HCT116 (cell line): ENCODE data around the gene F7. TPM values are rescaled to one million over a fixed set of nuclear protein-coding genes. Genes with fewer than 3 reads are reported as not detected.

Source experiments
- ATAC-seq: fragments of 200-7000 bp; cut with Tn5 transposase; 2 replicates; pipeline ENCODE4 v1.9.1; 2020; ENCODE audit warnings: mild to moderate bottlenecking, moderate library complexity
- BruUV-seq: library from RNA; stranded (reverse); fragments of 400-500 nt; replicated peaks from 2 replicates; lab custom pipeline; 2021; lab: Mats Ljungman, UMichigan
- CTCF ChIA-PET: fragments of 300-600 bp; sonication (Branson Sonifier 250); formaldehyde crosslinking; loops from one replicate; lab custom pipeline; 2021; ENCODE audit warnings: antibody characterized with exemption; lab: Charles Lee
- POLR2A ChIA-PET: fragments of 300-600, 350-600 bp; sonication (Branson Sonifier 250); formaldehyde crosslinking; loops from one replicate; lab custom pipeline; 2021; ENCODE audit warnings: antibody characterized with exemption; lab: Charles Lee
- RAD21 ChIA-PET, 2 experiments: fragments of 300-600 bp; sonication (Branson Sonifier 250); formaldehyde crosslinking; loops; one replicate each; lab custom pipeline; 2023; ENCODE audit warnings: low total read pairs in 2 of 2; ENCODE audit not compliant: uncharacterized antibody in 2 of 2, unreplicated experiment in 2 of 2, low non-redundant PET in 1 of 2; lab: Charles Lee
- DNase-seq: peaks from one replicate; pipeline ENCODE4 v3.0.0-alpha.2; 2010; ENCODE audit warnings: low read depth, low spot score
- H2AFZ ChIP-seq: fragments of 200-600 bp; shearing (Covaris generic), sonication (generic); 2 replicates; pipeline ENCODE4 v1.6.1; 2017; ENCODE audit warnings: low read depth, mixed run types, mixed read lengths, antibody characterized with exemption, low read length; ENCODE audit not compliant: poor library complexity, severe bottlenecking
- H3K27ac ChIP-seq: 2 replicates; pipeline ENCODE4 v1.5.1; 2012; ENCODE audit warnings: low read depth, low read length
- H3K27me3 ChIP-seq: fragments of 200-600 bp; sonication (generic); 2 replicates; pipeline ENCODE4 v1.6.1; 2016; ENCODE audit warnings: mixed run types, low read length, mixed read lengths; ENCODE audit not compliant: insufficient read depth
- H3K36me3 ChIP-seq, 2 experiments: fragments of 200-500 bp in 1 of 2; fragments of 200-600 bp in 1 of 2; sonication (Bioruptor generic) in 1 of 2; sonication (generic) in 1 of 2; 2 replicates each; pipeline versions ENCODE4 v1.5.1 to v1.6.1; 2014 to 2016; ENCODE audit warnings: low read length in 2 of 2, inconsistent platforms in 1 of 2, mixed read lengths in 1 of 2, mixed run types in 1 of 2; ENCODE audit not compliant: insufficient read depth in 2 of 2, control insufficient read depth in 1 of 2
- H3K4me1 ChIP-seq, 2 experiments: fragments of 200-600 bp in 1 of 2; sonication (generic) in 1 of 2; 2 replicates each; pipeline versions ENCODE4 v1.5.1 to v1.6.1; 2012 to 2017; ENCODE audit warnings: low read length in 2 of 2, inconsistent platforms in 1 of 2, mild to moderate bottlenecking in 1 of 2, mixed read lengths in 1 of 2, mixed run types in 1 of 2, moderate library complexity in 1 of 2; ENCODE audit not compliant: insufficient read depth in 2 of 2, control insufficient read depth in 1 of 2
- H3K4me2 ChIP-seq: fragments of 200-600 bp; sonication (generic); 2 replicates; pipeline ENCODE4 v1.6.1; 2017; ENCODE audit warnings: mixed run types, low read length, mixed read lengths
- H3K4me3 ChIP-seq, 2 experiments: fragments of 200-600 bp in 1 of 2; sonication (generic) in 1 of 2; replicated peaks in 1 of 2; 2 replicates each; pipeline ENCODE4 v1.5.1; 2011 to 2016; ENCODE audit warnings: low read length in 2 of 2, control low read depth in 1 of 2, low read depth in 1 of 2, mild to moderate bottlenecking in 1 of 2, mixed read lengths in 1 of 2, mixed run types in 1 of 2
- H3K79me2 ChIP-seq: fragments of 200-600 bp; sonication (generic); 2 replicates; pipeline ENCODE4 v1.6.1; 2017; ENCODE audit warnings: mild to moderate bottlenecking, mixed run types, low read length, moderate library complexity, mixed read lengths; ENCODE audit not compliant: insufficient read depth
- H3K9ac ChIP-seq: fragments of 200-600 bp; sonication (generic); 2 replicates; pipeline ENCODE4 v1.6.1; 2016; ENCODE audit warnings: low read length, mixed read lengths
- H3K9me2 ChIP-seq: fragments of 200-600 bp; sonication (generic), shearing (Covaris generic); 2 replicates; pipeline ENCODE4 v1.6.1; 2017; ENCODE audit warnings: mixed run types, mild to moderate bottlenecking, moderate library complexity; ENCODE audit not compliant: insufficient read depth
- H3K9me3 ChIP-seq, 2 experiments: fragments of 200-500 bp in 1 of 2; fragments of 200-600 bp in 1 of 2; sonication (Bioruptor generic) in 1 of 2; sonication (generic) in 1 of 2; 2 replicates each; pipeline ENCODE4 v1.6.1; 2014 to 2017; ENCODE audit warnings: low read length in 2 of 2, mixed read lengths in 2 of 2, inconsistent platforms in 1 of 2, low read depth in 1 of 2, mild to moderate bottlenecking in 1 of 2, mixed run types in 1 of 2, moderate library complexity in 1 of 2; ENCODE audit not compliant: control insufficient read depth in 1 of 2, insufficient read depth in 1 of 2
- H4K20me1 ChIP-seq: fragments of 200-600 bp; sonication (generic), shearing (Covaris generic); 2 replicates; pipeline ENCODE4 v1.6.1; 2017; ENCODE audit warnings: mixed run types, mild to moderate bottlenecking, moderate library complexity; ENCODE audit not compliant: insufficient read depth
- CEBPB ChIP-seq: IDR thresholded peaks from 2 replicates; pipeline ENCODE4 v1.6.1; 2012; ENCODE audit warnings: low read depth
- EGR1 ChIP-seq: IDR thresholded peaks from 2 replicates; pipeline ENCODE4 v1.6.1; 2012; ENCODE audit warnings: low read depth
- ELF1 ChIP-seq: IDR thresholded peaks from 2 replicates; pipeline ENCODE4 v1.6.1; 2012; ENCODE audit warnings: low read depth, borderline replicate concordance
- JUND ChIP-seq: IDR thresholded peaks from 2 replicates; pipeline ENCODE4 v1.6.1; 2012
- RAD21 ChIP-seq: IDR thresholded peaks from 2 replicates; pipeline ENCODE4 v1.6.1; 2012; ENCODE audit warnings: low read depth, mild to moderate bottlenecking
- SIN3A ChIP-seq: IDR thresholded peaks from 2 replicates; pipeline ENCODE4 v1.6.1; 2012; ENCODE audit warnings: low read depth
- SP1 ChIP-seq: IDR thresholded peaks from 2 replicates; pipeline ENCODE4 v1.6.1; 2012; ENCODE audit warnings: low read depth
- TCF7L2 ChIP-seq: IDR thresholded peaks from 2 replicates; pipeline ENCODE4 v1.7.0; 2011; ENCODE audit warnings: borderline replicate concordance, inconsistent platforms; ENCODE audit not compliant: insufficient read depth, insufficient read length; ENCODE audit errors: extremely low read depth
- ZFX ChIP-seq: fragments of 450-650 bp; IDR thresholded peaks from 2 replicates; pipeline ENCODE4 v1.6.1; 2017
- intact Hi-C: fragments of 100-400 bp; cut with micrococcal nuclease; formaldehyde crosslinking; loops from 2 replicates; pipeline ENCODE4 v1.10.0; 2022
- total RNA-seq: library from RNA; stranded (reverse); gene quantifications from one replicate; pipeline ENCODE4 v1.2.1, GENCODE V29; 2021; ENCODE audit not compliant: unreplicated experiment
- TF ChIP-seq, protein P1 (sequence below), 3 experiments: fragments of 200-600 bp in 1 of 3; sonication (generic) in 1 of 3; IDR thresholded peaks in 2 of 3; conservative IDR thresholded peaks in 1 of 3; 2 replicates each; pipeline ENCODE4 v1.5.1; 2012 to 2017; ENCODE audit warnings: low read depth in 2 of 3, low read length in 2 of 3, antibody characterized with exemption in 1 of 3, borderline replicate concordance in 1 of 3, control low read depth in 1 of 3, mild to moderate bottlenecking in 1 of 3, mixed read lengths in 1 of 3, mixed run types in 1 of 3, moderate library complexity in 1 of 3; ENCODE audit not compliant: insufficient read depth in 1 of 3
- TF ChIP-seq, protein P2 (sequence below): IDR thresholded peaks from 2 replicates; pipeline ENCODE4 v1.6.1; 2012; ENCODE audit warnings: low read depth

The F7 gene
- total RNA-seq, 1 experiment from 2014 or later = not detected

DNA sequence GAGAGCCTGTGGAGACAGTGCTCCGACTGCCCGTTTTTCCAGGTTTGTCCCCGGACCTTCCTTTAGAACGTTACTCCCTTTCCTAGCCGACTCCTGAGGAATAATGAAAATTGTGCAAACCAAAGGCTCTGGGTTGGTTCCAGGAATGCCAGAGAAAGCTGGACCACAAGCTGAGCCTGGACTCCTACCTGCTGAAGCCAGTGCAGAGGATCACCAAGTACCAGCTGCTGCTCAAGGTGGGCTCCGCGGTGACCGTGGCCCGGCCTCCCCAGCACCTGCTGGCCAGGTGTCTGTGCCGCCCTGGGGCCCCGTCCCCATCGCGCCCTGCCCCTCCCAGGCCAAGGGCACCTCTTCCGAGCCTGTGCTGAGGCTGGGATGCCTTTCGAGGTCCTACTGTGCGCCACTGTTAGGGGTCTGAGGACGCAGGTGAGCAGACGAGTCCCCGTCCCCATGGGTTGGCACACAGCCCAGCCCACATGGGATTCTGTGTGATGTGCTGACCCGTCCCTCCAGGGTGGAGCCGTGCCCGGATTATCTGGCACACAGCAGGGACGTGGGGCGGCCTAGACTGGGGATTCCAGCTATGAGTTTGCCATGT lies 20.5 kb upstream of the F7 start:
- Histone ChIP-seq H3K27me3 (no peaks in the 10 kb centered on the region), H3K9me3 (no peaks in the 10 kb centered on the region), H2AFZ (no peak overlapping the region), H3K4me1 (peaks cover 7 to 11% of the 10 kb centered on the region in 2 experiments; a peak in 3 of 4 replicates), H4K20me1 (no peaks in the 10 kb centered on the region), H3K79me2 (no peaks in the 10 kb centered on the region)
- RAD21 ChIA-PET = no interaction called here
- intact Hi-C loops = loop anchor here (10.0 kb wide), 1 partner anchor 70 kb away; the partner anchor contains the start of gene PROZ
- BruUV-seq = no TSS peak
- POLR2A ChIA-PET = no interaction called here
- no peak for TF ChIP-seq ZFX
- TF ChIP-seq ELF1 = no peak
- no peak for TF ChIP-seq RAD21
- TF ChIP-seq, protein P1, sequence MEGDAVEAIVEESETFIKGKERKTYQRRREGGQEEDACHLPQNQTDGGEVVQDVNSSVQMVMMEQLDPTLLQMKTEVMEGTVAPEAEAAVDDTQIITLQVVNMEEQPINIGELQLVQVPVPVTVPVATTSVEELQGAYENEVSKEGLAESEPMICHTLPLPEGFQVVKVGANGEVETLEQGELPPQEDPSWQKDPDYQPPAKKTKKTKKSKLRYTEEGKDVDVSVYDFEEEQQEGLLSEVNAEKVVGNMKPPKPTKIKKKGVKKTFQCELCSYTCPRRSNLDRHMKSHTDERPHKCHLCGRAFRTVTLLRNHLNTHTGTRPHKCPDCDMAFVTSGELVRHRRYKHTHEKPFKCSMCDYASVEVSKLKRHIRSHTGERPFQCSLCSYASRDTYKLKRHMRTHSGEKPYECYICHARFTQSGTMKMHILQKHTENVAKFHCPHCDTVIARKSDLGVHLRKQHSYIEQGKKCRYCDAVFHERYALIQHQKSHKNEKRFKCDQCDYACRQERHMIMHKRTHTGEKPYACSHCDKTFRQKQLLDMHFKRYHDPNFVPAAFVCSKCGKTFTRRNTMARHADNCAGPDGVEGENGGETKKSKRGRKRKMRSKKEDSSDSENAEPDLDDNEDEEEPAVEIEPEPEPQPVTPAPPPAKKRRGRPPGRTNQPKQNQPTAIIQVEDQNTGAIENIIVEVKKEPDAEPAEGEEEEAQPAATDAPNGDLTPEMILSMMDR (IDR thresholded peaks at IDR 0.05 in 2 of 3, conservative IDR thresholded peaks at IDR 0.05 in 1 of 3; ENCODE audit: borderline replicate concordance in 1 of 3, insufficient read depth in 1 of 3, low read depth in 2 of 3, low read length in 2 of 3) = no peak
- TF ChIP-seq EGR1 = no peak
- no peak for TF ChIP-seq TCF7L2
- TF ChIP-seq CEBPB = no peak
- TF ChIP-seq JUND = no peak
- no peak for TF ChIP-seq SP1
- TF ChIP-seq, protein P2, sequence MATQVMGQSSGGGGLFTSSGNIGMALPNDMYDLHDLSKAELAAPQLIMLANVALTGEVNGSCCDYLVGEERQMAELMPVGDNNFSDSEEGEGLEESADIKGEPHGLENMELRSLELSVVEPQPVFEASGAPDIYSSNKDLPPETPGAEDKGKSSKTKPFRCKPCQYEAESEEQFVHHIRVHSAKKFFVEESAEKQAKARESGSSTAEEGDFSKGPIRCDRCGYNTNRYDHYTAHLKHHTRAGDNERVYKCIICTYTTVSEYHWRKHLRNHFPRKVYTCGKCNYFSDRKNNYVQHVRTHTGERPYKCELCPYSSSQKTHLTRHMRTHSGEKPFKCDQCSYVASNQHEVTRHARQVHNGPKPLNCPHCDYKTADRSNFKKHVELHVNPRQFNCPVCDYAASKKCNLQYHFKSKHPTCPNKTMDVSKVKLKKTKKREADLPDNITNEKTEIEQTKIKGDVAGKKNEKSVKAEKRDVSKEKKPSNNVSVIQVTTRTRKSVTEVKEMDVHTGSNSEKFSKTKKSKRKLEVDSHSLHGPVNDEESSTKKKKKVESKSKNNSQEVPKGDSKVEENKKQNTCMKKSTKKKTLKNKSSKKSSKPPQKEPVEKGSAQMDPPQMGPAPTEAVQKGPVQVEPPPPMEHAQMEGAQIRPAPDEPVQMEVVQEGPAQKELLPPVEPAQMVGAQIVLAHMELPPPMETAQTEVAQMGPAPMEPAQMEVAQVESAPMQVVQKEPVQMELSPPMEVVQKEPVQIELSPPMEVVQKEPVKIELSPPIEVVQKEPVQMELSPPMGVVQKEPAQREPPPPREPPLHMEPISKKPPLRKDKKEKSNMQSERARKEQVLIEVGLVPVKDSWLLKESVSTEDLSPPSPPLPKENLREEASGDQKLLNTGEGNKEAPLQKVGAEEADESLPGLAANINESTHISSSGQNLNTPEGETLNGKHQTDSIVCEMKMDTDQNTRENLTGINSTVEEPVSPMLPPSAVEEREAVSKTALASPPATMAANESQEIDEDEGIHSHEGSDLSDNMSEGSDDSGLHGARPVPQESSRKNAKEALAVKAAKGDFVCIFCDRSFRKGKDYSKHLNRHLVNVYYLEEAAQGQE = no peak
- TF ChIP-seq SIN3A = no peak
- TF ChIP-seq, all 23 proteins: peak for 0
- Histone ChIP-seq H3K36me3 (no peaks in the 10 kb centered on the region), H3K9me2 (no peaks in the 10 kb centered on the region), H3K4me3 (no peak overlapping the region), H3K27ac (no peak overlapping the region), H3K4me2 (no peak overlapping the region), H3K9ac (no peak overlapping the region)
- DNase-seq (no peak), ATAC-seq (no peak)
- CTCF ChIA-PET = no interaction called here
